Prostate gland (tissue), 2 donors: Measurements from ENCODE around the gene DMP1.

Experiments used
- POLR2AphosphoS5 ChIP-seq: sonication (generic); formaldehyde crosslinking; IDR thresholded peaks from one replicate; pipeline ENCODE4 v1.6.1; 2017; ENCODE audit warnings: antibody characterized with exemption
- TF ChIP-seq, protein P1 (sequence below), 4 experiments: fragments of 200-600 bp in 2 of 4; fragments of 450-650 bp in 2 of 4; sonication (generic) in 2 of 4; IDR thresholded peaks; 1 replicate in 3 of 4; 2 replicates in 1 of 4; pipeline ENCODE4 v1.5.1; 2016 to 2019; ENCODE audit warnings: antibody characterized with exemption in 4 of 4, mild to moderate bottlenecking in 2 of 4, moderate library complexity in 2 of 4

GRCh38 chr4:87620491-87620890 lies 29.6 kb upstream of the DMP1 start:
- TF ChIP-seq POLR2AphosphoS5, result peak; percentile 17
- TF ChIP-seq, protein P1, sequence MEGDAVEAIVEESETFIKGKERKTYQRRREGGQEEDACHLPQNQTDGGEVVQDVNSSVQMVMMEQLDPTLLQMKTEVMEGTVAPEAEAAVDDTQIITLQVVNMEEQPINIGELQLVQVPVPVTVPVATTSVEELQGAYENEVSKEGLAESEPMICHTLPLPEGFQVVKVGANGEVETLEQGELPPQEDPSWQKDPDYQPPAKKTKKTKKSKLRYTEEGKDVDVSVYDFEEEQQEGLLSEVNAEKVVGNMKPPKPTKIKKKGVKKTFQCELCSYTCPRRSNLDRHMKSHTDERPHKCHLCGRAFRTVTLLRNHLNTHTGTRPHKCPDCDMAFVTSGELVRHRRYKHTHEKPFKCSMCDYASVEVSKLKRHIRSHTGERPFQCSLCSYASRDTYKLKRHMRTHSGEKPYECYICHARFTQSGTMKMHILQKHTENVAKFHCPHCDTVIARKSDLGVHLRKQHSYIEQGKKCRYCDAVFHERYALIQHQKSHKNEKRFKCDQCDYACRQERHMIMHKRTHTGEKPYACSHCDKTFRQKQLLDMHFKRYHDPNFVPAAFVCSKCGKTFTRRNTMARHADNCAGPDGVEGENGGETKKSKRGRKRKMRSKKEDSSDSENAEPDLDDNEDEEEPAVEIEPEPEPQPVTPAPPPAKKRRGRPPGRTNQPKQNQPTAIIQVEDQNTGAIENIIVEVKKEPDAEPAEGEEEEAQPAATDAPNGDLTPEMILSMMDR (IDR thresholded peaks at IDR 0.05), result no peak
